Superior temporal gyrus (tissue), 1 donor: ENCODE data around the gene SCAF4.
"Not testable (repeated sequence)": the region's sequence is repeated elsewhere in the genome, so short reads cannot be mapped to it uniquely, and the experiment has no call there.

ENCODE experiments used
- DNase-seq: peaks from one replicate; pipeline ENCODE4 v3.0.0-alpha.2; 2016; ENCODE audit errors: extremely low spot score

SCAF4 gene

GRCh38 chr21:31671146-31671716 lies 60.7 kb downstream of the SCAF4 start:
- DNase-seq: no peak

GRCh38 chr21:31670070-31670469 lies 61.8 kb downstream of the SCAF4 start:
- DNase-seq: no peak

GRCh38 chr21:31668651-31669491 lies 63.0 kb downstream of the SCAF4 start:
- no peak for DNase-seq

- DNase-seq: no peak
These were observed 64.3 kb downstream of the SCAF4 start for GRCh38 chr21:31667639-31668038.

- no peak for DNase-seq
These were observed 64.8 kb downstream of the SCAF4 start for GRCh38 chr21:31667132-31667531.

- no peak for DNase-seq
These were observed 65.4 kb downstream of the SCAF4 start for GRCh38 chr21:31666445-31667010.

- not testable (repeated sequence) for DNase-seq
These were observed 66.0 kb downstream of the SCAF4 start for GRCh38 chr21:31665869-31666268.

GRCh38 chr21:31665397-31665796 lies 66.5 kb downstream of the SCAF4 start:
- DNase-seq: peak; percentile 16

GRCh38 chr21:31663584-31664249 lies 68.2 kb downstream of the SCAF4 start:
- no peak for DNase-seq

GRCh38 chr21:31660591-31660990 lies 71.3 kb downstream of the SCAF4 start:
- DNase-seq: no peak

- peak; percentile 48 for DNase-seq
These were observed 71.7 kb downstream of the SCAF4 start for GRCh38 chr21:31660259-31660565.

- DNase-seq: peak; percentile 96
These were observed 72.2 kb downstream of the SCAF4 start, which contains the start of gene SOD1 for GRCh38 chr21:31659536-31660258. TSS of gene SOD1 (plus strand) at chr21:31659693. CDS start at chr21:31659770, 77 bp downstream.

GRCh38 chr21:31659286-31659535 lies 72.7 kb downstream of the SCAF4 start:
- no peak for DNase-seq

- DNase-seq: no peak
These were observed 73.9 kb downstream of the SCAF4 start for GRCh38 chr21:31658053-31658452.

- DNase-seq: no peak
These were observed 75.5 kb downstream of the SCAF4 start for GRCh38 chr21:31656199-31657095.

GRCh38 chr21:31654821-31655580 lies 76.9 kb downstream of the SCAF4 start:
- not testable (repeated sequence) for DNase-seq

- DNase-seq: no peak
These were observed 77.6 kb downstream of the SCAF4 start for GRCh38 chr21:31654340-31654739.

GRCh38 chr21:31651491-31651890 lies 80.4 kb downstream of the SCAF4 start:
- DNase-seq: not testable (repeated sequence)

- DNase-seq: no peak
These were observed 81.0 kb downstream of the SCAF4 start for GRCh38 chr21:31650930-31651329.

- DNase-seq: no peak
These were observed 84.3 kb downstream of the SCAF4 start for GRCh38 chr21:31647650-31648049.
